Thyroid gland (tissue), 4 donors: ENCODE results near the gene ROGDI.

Experiments
- POLR2A ChIP-seq, 2 donors: fragments of 450-650 bp; IDR thresholded peaks; one replicate each; pipeline ENCODE4 v1.6.1; 2017; ENCODE audit warnings: antibody characterized with exemption in 2 of 2, mild to moderate bottlenecking in 2 of 2, moderate library complexity in 1 of 2
- TF ChIP-seq, protein P1 (sequence below), 6 experiments: fragments of 200-600 bp in 3 of 6; fragments of 450-650 bp in 3 of 6; sonication (generic) in 3 of 6; IDR thresholded peaks; one replicate each; pipeline ENCODE4 v1.5.1; 2016 to 2019; ENCODE audit warnings: antibody characterized with exemption in 6 of 6, mild to moderate bottlenecking in 2 of 6, inconsistent platforms in 1 of 6, moderate library complexity in 1 of 6

GRCh38 chr16:4826526-4826925 is 24.1 kb upstream of the ROGDI start:
- TF ChIP-seq, protein P1, sequence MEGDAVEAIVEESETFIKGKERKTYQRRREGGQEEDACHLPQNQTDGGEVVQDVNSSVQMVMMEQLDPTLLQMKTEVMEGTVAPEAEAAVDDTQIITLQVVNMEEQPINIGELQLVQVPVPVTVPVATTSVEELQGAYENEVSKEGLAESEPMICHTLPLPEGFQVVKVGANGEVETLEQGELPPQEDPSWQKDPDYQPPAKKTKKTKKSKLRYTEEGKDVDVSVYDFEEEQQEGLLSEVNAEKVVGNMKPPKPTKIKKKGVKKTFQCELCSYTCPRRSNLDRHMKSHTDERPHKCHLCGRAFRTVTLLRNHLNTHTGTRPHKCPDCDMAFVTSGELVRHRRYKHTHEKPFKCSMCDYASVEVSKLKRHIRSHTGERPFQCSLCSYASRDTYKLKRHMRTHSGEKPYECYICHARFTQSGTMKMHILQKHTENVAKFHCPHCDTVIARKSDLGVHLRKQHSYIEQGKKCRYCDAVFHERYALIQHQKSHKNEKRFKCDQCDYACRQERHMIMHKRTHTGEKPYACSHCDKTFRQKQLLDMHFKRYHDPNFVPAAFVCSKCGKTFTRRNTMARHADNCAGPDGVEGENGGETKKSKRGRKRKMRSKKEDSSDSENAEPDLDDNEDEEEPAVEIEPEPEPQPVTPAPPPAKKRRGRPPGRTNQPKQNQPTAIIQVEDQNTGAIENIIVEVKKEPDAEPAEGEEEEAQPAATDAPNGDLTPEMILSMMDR (IDR thresholded peaks at IDR 0.05): no peak
- TF ChIP-seq POLR2A (IDR thresholded peaks at IDR 0.05): no peak
